HG03342 (cell line): ENCODE results near the gene DPY30.

Experiments used
- ATAC-seq: cut with Tn5 transposase; IDR thresholded peaks from one replicate; pipeline ENCODE4 v1.9.1; 2021; ENCODE audit warnings: mild to moderate bottlenecking, moderate library complexity; ENCODE audit not compliant: unreplicated experiment

Gene DPY30

GRCh38 chr2:32010280-32010669 is 29.3 kb downstream of the DPY30 start:
- peak; percentile 45 for ATAC-seq

- ATAC-seq = peak; percentile 23
These were observed 29.9 kb downstream of the DPY30 start for GRCh38 chr2:32009516-32010256.

DNA sequence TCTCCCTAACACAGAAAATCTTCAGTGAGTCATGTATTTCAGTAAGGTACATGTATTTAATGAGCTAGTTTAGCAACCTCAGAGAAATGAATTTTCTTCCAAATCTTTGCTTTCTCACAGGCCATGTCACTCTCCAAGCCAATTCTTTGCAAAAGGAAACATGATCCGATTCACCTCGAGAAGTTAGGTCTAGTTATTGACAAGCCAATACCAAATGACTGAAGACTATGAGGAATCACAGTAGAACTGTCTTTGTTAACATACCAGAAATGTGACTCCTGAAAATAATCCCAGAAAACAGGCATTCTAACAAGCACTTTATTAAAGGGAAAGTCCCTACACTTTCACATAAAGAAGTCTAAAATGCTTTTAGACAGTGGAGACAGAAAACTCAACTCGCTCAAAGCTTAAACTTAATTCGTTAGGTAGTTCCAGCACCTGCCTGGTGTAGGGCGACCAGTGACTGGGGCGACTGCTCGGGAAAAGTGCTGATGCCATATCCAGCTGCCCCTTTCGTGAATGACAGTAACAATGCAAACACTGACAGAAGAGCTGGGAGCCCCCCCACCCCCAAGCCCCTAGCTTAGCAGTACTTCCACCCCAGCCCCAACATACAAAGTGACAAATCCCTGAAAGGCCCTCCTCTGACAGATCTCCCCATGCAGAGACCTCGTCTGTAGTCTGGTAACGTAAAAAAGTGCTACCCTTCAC is 30.6 kb downstream of the DPY30 start:
- ATAC-seq = no peak

DNA sequence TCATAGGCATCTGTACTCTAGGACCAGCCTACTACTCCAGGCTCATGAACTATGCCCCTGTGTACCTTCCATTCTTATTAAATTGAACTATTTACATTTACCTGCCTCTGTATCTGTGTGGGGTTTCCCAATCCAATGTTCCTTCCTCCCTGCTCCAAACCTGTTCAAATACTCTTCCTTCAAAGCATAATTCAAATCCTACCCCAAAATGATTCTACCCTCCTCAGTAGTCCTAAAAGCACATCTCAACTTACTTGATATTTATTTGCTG is 32.5 kb downstream of the DPY30 start:
- no peak for ATAC-seq

GRCh38 chr2:32005371-32005976 is 34.1 kb downstream of the DPY30 start:
- ATAC-seq = no peak

DNA sequence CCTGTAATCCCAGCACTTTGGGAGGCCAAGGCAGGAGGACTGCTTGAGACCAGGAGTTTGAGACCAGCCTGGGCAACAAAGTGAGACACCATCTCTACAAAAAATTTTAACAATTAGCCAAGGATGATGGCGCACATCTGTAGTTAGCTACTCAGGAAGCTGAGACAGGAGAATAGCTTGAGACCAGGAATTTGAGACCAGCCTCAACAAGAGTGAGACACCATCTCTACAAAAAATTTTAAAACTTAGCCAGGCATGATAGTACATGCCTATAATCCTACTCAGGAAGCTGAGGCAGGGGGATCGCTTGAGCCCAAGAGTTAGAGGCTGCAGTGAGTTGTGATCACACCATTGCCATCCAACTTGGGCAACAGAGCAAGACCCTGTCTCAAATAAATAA is 35.8 kb downstream of the DPY30 start:
- no peak for ATAC-seq

DNA sequence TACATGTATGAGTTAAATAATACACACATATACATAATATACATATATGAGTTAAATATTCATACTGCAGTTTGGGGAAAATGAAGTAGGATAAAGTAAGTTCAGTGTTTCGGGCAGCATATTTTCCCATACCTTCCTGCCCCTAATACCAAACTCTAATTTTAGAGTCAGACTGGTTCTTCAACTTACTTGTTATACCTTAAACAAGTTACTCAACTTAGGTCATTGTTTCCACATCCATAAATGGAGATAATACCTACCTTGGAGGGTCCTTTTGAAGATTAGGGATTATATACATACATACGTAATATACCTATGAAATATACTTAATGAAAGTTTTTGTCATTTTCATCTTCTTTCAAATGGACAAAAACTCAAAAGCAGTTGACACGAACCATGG is 37.2 kb downstream of the DPY30 start:
- no peak for ATAC-seq

DNA sequence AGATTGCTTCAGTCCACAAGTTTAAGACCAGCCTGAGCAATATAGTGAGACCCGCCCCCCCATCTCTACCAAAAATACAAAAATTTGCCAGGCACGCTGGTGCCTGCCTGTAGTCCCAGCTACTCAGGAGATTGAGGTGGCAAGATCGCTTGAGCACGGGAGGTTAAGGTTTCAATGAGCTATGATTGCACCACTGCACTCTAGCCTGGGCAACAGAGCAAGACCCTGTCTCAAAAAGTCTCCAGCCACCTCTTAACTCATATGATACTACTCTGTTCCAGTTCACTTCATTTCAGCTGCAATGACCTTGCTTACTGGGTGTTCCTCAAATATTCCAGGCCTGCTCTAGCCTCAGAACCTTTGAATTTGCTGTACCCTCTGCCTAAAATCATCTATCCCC is 40.2 kb downstream of the DPY30 start:
- ATAC-seq = no peak

DNA sequence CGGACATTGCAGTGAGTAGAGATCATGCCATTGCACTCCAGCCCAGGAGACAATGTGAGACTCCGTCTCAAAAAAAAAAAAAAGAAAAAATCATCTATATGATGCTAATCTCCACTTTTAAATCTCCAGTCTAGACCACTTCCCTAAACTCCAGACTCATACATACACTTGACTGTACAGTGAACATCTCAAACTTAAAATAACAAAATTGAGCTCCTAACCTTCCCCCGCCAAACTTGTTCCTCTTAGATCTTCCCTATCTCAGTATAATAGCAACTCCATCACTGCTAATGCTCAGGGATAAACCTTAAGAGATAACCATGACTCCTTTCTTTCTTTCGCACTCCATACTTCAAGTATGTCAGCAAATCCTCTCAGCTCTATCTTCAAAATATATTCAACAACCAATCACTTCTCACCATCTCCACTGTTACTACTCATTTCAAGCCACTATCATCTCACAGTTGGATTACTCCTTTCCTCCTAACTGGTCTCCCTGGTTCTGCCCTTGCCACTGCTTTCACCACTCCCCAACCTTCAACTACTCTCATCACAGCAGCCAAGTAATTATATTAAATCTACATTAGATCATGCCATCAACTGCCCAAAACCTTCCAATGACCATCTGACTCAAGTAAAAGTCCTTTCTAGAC is 40.7 kb downstream of the DPY30 start:
- no peak for ATAC-seq

DNA sequence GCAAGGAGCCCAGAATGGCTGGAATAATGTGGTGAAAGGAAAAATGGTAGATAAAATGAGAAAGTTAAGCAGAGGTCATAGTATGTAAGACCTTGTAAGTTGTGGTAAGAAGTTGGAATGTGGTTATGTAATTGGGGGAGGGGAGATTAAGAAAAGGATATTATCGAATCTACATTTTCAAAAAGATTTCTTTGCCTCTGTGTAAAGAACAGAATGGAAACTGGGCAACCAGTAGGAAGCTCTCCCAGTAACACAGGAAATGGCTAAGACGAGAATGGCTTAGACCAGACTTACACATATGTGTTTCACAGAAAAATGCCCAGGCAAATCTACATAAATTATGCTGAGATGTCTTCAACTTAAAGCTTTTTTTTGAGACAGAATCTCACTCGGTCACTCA is 42.0 kb downstream of the DPY30 start:
- ATAC-seq = no peak

GRCh38 chr2:31996571-31997150 is 42.9 kb downstream of the DPY30 start:
- no peak for ATAC-seq

DNA sequence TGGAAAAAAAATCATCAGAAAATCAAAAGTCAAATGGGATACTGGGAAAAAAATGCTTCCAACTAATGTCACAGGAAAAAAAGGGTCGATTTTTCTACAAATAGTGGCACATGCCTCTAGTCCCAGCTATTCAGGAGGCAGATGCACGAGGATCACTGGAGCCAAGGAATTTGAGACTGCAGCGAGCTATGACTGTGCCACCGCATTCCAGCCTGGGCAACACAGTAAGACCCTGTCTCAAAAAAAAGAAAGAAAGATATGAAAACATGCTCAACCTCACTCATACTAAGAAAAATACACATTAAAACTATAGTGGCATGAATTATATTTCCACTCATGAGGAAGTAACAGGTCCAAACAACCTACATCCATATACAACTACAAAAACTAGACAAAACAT is 46.7 kb downstream of the DPY30 start:
- no peak for ATAC-seq

DNA sequence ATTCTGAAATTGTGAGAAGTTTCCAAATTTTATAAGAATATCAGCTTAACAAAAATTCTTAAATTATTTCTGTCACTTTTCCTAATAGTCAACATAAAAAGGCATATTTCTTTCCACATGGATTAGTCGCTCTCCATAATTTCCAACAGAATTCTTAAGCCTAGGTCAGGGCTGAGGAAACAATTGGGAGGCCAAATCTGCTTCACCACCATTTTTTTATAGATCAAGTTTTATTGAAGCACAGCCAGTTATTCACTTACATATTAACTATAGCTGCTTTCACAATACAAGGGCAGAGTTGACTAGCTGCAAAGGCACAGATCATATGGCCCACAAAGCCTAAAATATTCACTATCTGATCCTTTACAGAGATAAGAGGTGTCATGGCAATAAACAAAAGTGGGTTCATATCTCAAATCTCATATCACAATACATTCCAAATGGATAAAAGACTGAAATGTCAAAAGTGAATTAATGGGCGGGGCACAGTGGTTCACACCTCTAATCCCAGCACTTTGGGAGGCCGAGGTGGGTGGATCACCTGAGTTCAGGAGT is 47.5 kb downstream of the DPY30 start:
- no peak for ATAC-seq

GRCh38 chr2:31989946-31990345 is 49.7 kb downstream of the DPY30 start:
- ATAC-seq = no peak

GRCh38 chr2:31987454-31988220 is 52.0 kb downstream of the DPY30 start:
- ATAC-seq = no peak

DNA sequence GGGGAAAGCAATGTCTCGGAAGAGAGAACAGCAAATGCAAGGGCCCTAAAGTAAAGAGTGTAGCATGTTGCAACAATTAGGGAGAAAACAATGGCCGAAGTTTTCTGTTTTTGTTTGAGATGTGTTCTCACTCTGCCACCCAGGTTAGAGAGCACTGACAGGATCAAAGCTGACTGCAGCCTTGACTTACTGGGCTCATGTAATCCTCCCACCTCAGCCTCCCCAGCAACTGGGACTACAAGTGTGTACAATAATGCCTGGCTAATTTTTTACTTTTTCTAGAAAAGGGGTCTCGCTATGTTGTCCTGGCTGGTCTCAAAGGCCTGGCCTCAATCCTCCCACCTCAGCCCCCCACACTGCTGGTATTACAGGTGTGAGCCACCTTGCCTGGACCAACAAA is 52.7 kb downstream of the DPY30 start:
- ATAC-seq = no peak

- no peak for ATAC-seq
These were observed 55.7 kb downstream of the DPY30 start for GRCh38 chr2:31983762-31984467.

- peak; percentile 99 for ATAC-seq
These were observed 58.8 kb downstream of the DPY30 start for GRCh38 chr2:31980674-31981356.

GRCh38 chr2:31979956-31980355 is 59.6 kb downstream of the DPY30 start:
- no peak for ATAC-seq
